A549 treated with CpdA at 1 μM for 4 hours (cell line): ENCODE data around the gene CDC20B. TPM values are rescaled to one million over a fixed set of nuclear protein-coding genes. Genes with fewer than 3 reads are reported as not detected.

Experiments used
- total RNA-seq: library from RNA; stranded (reverse); fragments of 200-300 nt; extraction: Qiagen RNA extraction; gene quantifications from 5 replicates; pipeline ENCODE4 v1.2.3, GENCODE V29; 2022; ENCODE audit warnings: low read depth

CDC20B gene, protein sequence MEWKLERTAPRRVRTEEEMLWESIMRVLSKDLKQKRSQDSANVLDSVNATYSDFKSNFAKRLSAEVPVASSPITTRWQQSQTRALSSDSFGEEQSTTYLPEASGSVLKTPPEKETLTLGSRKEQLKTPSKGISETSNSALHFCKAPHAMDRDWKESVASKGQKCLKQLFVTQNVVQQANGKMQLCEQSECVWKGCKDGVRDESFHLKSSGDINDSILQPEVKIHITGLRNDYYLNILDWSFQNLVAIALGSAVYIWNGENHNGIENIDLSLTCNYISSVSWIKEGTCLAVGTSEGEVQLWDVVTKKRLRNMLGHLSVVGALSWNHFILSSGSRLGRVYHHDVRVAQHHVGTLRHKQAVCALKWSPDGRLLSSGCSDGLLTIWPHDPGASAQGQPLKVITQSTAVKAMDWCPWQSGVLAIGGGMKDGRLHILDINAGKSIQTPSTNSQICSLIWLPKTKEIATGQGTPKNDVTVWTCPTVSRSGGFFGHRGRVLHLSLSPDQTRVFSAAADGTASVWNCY
- total RNA-seq, result 0.07 to 0.16 TPM (median 0.12 TPM) in 5 replicates

DNA sequence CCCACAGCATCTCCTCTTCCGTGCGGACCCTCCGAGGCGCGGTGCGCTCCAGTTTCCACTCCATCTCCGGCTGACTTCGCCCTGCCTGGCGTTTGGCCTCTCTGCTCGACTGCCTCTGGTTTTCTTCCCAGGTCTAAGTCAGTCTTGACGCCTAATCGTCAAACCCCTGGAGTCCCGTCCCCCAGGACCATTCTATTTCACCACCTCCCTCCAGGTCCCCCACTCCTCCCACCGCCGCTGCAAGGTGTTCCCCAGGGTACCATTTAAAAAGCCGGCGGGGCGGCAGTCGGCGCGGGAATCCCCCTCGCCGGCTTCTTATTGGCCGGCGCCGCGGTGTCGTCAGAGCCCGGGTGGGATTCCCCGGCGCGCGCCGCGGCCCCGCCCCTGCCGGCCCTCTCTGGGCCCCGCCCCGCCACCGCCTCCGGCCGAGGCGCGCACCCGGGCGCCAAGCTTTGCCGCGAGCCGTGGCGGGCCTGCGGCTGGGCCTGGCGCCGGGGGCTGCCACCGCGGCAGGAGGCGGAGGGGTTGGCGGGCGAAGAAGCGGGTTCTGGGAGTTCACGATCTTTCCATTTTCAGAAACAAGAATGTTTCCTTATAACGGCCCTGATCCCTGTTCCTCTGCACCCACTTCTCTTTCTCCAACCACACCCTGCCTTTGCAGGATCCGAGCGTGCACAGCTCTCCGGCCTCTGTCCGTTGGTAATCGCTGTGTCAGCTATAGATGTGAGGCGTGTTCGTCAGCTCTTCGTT, at the start of gene CDC20B:
CDC20B (minus strand) TSS at position 241 of the 750 bp plus-strand sequence; CDS start at position 64, 177 bp downstream.

DNA sequence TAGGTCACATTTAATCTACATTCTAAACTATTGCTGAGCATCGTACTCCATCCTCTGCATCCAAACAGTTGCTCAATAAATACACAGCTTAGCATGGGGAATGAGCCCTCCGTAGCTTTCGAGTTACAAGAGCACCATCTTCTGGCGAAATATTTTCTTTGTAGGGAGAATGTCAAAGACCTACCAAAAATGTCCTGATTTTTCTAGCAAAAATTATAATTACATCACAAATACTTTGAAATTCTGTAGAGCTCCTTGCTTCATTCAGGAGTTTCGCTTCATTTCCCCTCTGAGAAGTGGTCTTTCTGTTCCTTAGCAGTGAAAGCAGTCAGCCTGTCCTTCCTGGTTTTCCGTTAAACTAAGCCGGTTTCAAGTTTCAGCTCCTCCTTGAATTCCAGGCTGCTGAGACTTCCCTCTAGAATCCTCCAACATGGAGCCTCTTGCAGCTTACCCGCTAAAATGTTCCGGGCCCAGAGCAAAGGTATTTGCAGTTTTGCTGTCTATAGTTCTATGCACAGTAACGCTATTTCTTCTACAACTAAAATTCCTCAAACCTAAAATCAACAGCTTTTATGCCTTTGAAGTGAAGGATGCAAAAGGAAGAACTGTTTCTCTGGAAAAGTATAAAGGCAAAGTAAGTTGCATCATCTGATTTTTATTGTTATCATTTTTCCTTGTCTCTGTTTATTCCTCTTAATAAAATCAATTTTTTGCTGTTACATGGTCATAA, 13.0 kb downstream of the CDC20B start, which contains the start of gene GPX8:
GPX8 (plus strand) TSS at position 409 of the 730 bp plus-strand sequence; CDS start at position 431, 22 bp downstream.

DNA sequence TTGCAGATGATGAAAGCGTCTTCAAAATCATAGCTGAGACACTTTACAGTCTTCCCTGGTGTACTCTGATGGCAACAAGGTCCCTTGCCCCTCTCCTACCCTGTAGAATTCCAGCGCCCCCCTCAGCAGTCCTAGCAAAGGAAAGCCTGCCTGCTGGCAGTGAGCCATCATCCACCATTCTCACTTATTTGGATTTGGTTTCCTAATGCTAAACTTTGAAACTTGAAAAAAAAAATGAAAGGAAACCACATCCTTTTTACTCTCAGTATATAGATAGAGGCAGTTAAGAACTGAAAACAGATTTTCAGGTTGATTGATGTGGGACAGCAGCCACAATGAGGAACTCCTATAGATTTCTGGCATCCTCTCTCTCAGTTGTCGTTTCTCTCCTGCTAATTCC, 70.6 kb downstream of the CDC20B start, which contains the start of gene GZMA:
GZMA (plus strand) TSS at position 299 of the 400 bp plus-strand sequence; CDS start at position 336, 37 bp downstream.

Other genes with a start within 250 kb of the CDC20B start
- not detected in 5 replicates for gene ESM1, start 187.6 kb downstream of the CDC20B start, total RNA-seq
- not detected in 5 replicates for gene GZMK, start 148.9 kb downstream of the CDC20B start, total RNA-seq
- gene GZMA, start 70.5 kb downstream of the CDC20B start, total RNA-seq, result not detected in 5 replicates
- gene GPX8, start 13.0 kb downstream of the CDC20B start, total RNA-seq, result 38.0 to 48.1 TPM (median 38.8 TPM) in 5 replicates
- gene MCIDAS, start 54.1 kb upstream of the CDC20B start, total RNA-seq, result 1.8 to 2.5 TPM (median 2.2 TPM) in 5 replicates
- gene CCNO, start 60.4 kb upstream of the CDC20B start, total RNA-seq, result 5.4 to 10.2 TPM (median 8.9 TPM) in 5 replicates
- gene DHX29, start 134.5 kb upstream of the CDC20B start, total RNA-seq, result 21.1 to 26.6 TPM (median 23.5 TPM) in 5 replicates
- gene MTREX, start 134.8 kb upstream of the CDC20B start, total RNA-seq, result 28.3 to 67.0 TPM (median 37.8 TPM) in 5 replicates